Heart right ventricle (tissue), 16 donors: Measurements from ENCODE around the gene YWHAH. TPM values are rescaled to one million over a fixed set of nuclear protein-coding genes. Genes with fewer than 3 reads are reported as not detected.

Source experiments
- ATAC-seq, 8 donors: fragments of 200-7000 bp; cut with Tn5 transposase; one replicate each; pipeline ENCODE4 v1.9.1; 2020; ENCODE audit warnings: mild to moderate bottlenecking in 8 of 8, moderate library complexity in 8 of 8, moderate number of reproducible peaks in 1 of 8
- DNase-seq, 2 donors: peaks; one replicate each; pipeline ENCODE4 v3.0.0-alpha.2; 2020
- H3K27ac ChIP-seq, 10 donors: fragments of 200-600 bp; sonication (generic) in 2 of 10; one replicate each; pipeline versions ENCODE4 v1.5.0 to v1.8.0; 2020 to 2022; ENCODE audit warnings: mild to moderate bottlenecking in 3 of 10
- H3K27me3 ChIP-seq, 7 donors: fragments of 200-600 bp; one replicate each; pipeline ENCODE4 v1.8.0; 2021 to 2022; ENCODE audit warnings: mild to moderate bottlenecking in 2 of 7
- H3K36me3 ChIP-seq, 9 donors: fragments of 200-600 bp; sonication (generic) in 1 of 9; one replicate each; pipeline versions ENCODE4 v1.5.0 to v1.8.0; 2020 to 2022; ENCODE audit warnings: mild to moderate bottlenecking in 2 of 9
- H3K4me1 ChIP-seq, 9 donors: fragments of 200-600 bp; sonication (generic) in 1 of 9; one replicate each; pipeline versions ENCODE4 v1.5.0 to v1.8.0; 2020 to 2022; ENCODE audit warnings: mild to moderate bottlenecking in 4 of 9
- H3K4me3 ChIP-seq, 10 donors: fragments of 200-600 bp; sonication (generic) in 2 of 10; one replicate each; pipeline versions ENCODE4 v1.5.0 to v1.8.0; 2020 to 2022; ENCODE audit warnings: mild to moderate bottlenecking in 7 of 10, moderate library complexity in 2 of 10
- H3K9me3 ChIP-seq, 11 donors: fragments of 200-600 bp in 10 of 11; sonication (generic) in 2 of 11; one replicate each; pipeline versions ENCODE4 v1.5.0 to v1.8.0; 2013 to 2022; ENCODE audit warnings: mild to moderate bottlenecking in 2 of 11, control low read depth in 1 of 11, moderate library complexity in 1 of 11
- CTCF ChIP-seq, 9 donors: fragments of 200-600 bp; sonication (generic) in 2 of 9; IDR thresholded peaks; one replicate each; pipeline versions ENCODE4 v1.5.0 to v1.8.0; 2021 to 2022; ENCODE audit warnings: antibody characterized with exemption in 9 of 9, mild to moderate bottlenecking in 5 of 9, moderate library complexity in 1 of 9
- WGBS, 2 donors: extraction: QIAGEN DNeasy Blood & Tissue Kit; methylation state at CpG; one replicate each; pipeline ENCODE4 v1.1.7; 2013; ENCODE audit warnings: inconsistent platforms in 1 of 2; 5-methylcytosine and 5-hydroxymethylcytosine counted together
- intact Hi-C, 10 donors: fragments of 100-400 bp; cut with DNase I; formaldehyde crosslinking; loops; one replicate each; pipeline versions ENCODE4 v1.11.1 to v1.14.2; 2022
- polyA plus RNA-seq, 2 donors: library from polyadenylated mRNA; stranded (reverse); fragments of 200-250 nt; gene quantifications; one replicate each; pipeline ENCODE4 v1.2.3, GENCODE V29; 2013
- total RNA-seq, 10 donors: library from RNA; stranded (reverse); fragmentation: NEBNext Ultra II Directional in 3 of 10; extraction: Animal tissue kit (Norgen Biotek cat#: 25700) in 3 of 10; gene quantifications; one replicate each; pipeline versions ENCODE4 v1.2.1 to v1.2.4, GENCODE V29; 2021 to 2023
- donor health status: Arrhythmogenic right ventricular cardiomyopathy.
- donor health status: ischemic (EF 13 %, LVEDD 7.1; RV severe dilation, severe dysfunction).
- donor health status: healthy with polysubstance abuse.
- donor health status: DM: no; HTN: yes; CAD: no.
- donor health status: DM: no; HTN: no; CAD: no.
- donor health status: ischemic (EF 25% LVEDD 6.9; RV normal size, moderate dysfunction).
- donor health status: ischemic (EF 25% LVEDD 5.7; RV mildly dilated, moderate dysfunction).
- donor health status: healthy.
- donor health status: DM: yes; HTN: yes; CAD: no.
- donor health status: Ischemic cardiomyopathy.
- donor health status: ischemic (EF 35%, LVEDD 5.7; RV mildly dilated, moderate dysfunction).
- donor health status: nonischemic (EF 11% LVEDD 7.7; RV severe dilation, severe dysfunction).
- donor health status: DM: yes; HTN: yes; CAD: no.
- donor health status: PGD.
- donor health status: ischemic (EF 29% LVEDD 5.4; RV normal size, mild dysfunction).
- donor health status: nonischemic (EF 23%, LVEDD 6.1; RV moderate dilation, normal function).

Gene YWHAH
- total and polyA plus RNA-seq, 12 donors: 38.8 to 115 (median 75.8) TPM

DNA sequence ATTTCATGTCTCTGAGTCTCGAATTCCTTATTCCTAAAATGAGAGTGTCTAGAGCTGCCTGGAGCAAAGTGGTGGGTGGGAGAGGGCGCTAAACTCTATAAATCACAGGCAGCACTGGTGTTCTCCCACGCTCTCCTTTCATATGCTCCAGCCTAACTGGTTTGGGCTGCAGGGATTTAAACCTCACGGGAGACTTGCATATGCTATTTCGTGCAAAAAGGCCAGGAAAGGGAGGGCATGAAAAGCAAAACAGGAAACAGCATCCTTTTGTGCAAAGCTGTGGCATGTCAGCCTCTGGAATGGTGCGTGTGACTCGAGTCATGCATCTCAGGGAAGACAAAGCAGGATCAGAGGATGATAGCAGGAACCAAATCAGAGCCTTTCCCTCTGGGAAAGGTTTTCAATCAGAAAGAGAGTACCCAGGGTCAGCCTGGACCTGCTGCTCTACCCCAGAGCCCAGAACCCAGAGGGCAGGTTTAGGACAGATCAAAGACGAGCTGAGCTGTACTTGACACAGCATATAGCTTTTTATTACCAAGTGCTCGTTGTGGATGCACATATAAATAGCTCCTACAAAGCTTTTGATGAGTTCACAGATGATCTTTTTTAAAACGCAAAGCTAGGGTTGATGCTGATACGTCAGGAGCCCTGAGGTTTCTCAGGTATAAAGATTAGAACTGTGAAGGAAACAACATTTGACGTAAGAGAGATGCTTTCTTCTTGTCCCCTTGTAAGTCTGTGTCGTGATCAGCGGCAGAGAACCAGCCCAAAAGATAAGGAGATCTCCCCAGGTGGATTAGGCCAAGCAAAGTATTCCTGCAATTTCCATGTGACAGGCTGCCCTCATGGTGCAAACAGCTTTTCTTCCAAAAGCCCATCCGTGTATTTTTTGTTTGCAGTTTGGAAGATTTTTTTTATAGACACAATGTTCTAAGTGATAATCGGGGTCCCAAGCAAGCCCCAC, 46.2 kb upstream of the YWHAH start:
- Histone ChIP-seq H3K9me3 (no peaks in the 10 kb centered on the region), H3K27ac (no peak overlapping the region), H3K36me3 (peaks cover 0 to 87% (median 15%) of the 10 kb centered on the region in 9 donors), H3K27me3 (no peaks in the 10 kb centered on the region), H3K4me1 (no peaks in the 10 kb centered on the region), H3K4me3 (no peak overlapping the region)
- no peak for ATAC-seq
- TF ChIP-seq CTCF (IDR thresholded peaks at IDR 0.05): no peak
- intact Hi-C loops: no loop called here
- DNase-seq: no peak
- WGBS, 2 donors: 73 to 78% methylated on average over 16 of the region's 16 CpGs

DNA sequence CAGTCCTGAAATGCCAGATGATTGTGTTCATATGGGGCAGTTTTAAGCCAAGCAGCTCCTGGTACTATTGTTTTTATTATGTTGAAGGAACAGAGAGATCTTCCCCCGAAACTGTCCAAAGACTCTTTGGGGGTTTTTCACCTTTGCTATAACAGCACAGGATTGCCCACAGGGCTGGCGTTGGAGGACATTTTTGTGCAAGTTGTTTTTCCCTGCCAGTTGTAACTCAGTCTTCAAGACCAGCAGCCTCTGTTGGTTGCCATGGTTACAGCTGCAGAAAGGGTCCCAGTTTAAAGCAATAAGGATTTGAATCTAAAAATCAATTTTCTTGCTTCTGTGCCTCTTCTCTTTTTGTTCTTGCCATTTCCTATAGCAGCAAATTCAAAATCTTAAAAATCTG, 45.4 kb upstream of the YWHAH start:
- intact Hi-C loops: no loop called here
- WGBS, 2 donors: 83 to 91% methylated on average over 2 of the region's 2 CpGs
- no peaks in the 10 kb centered on the region for H3K27me3 ChIP-seq
- H3K4me1 ChIP-seq: no peaks in the 10 kb centered on the region
- H3K4me3 ChIP-seq: no peak overlapping the region
- no peak for DNase-seq
- TF ChIP-seq CTCF (IDR thresholded peaks at IDR 0.05): no peak
- H3K9me3 ChIP-seq: no peaks in the 10 kb centered on the region
- peaks cover 0 to 82% (median 15%) of the 10 kb centered on the region in 9 donors for H3K36me3 ChIP-seq
- H3K27ac ChIP-seq: no peak overlapping the region
- ATAC-seq: no peak

GRCh38 chr22:31899669-31900068, 44.7 kb upstream of the YWHAH start:
- no peak overlapping the region for H3K27ac ChIP-seq
- H3K4me3 ChIP-seq: no peak overlapping the region
- H3K9me3 ChIP-seq: no peaks in the 10 kb centered on the region
- H3K36me3 ChIP-seq: peaks cover 0 to 82% (median 15%) of the 10 kb centered on the region in 9 donors
- no peaks in the 10 kb centered on the region for H3K4me1 ChIP-seq
- intact Hi-C loops: no loop called here
- WGBS, 2 donors: 93 to 95% methylated on average over 4 of the region's 4 CpGs
- no peak for TF ChIP-seq CTCF (IDR thresholded peaks at IDR 0.05)
- no peak for DNase-seq
- ATAC-seq: no peak
- no peaks in the 10 kb centered on the region for H3K27me3 ChIP-seq

GRCh38 chr22:31901388-31902137, 42.8 kb upstream of the YWHAH start:
- no peaks in the 10 kb centered on the region for H3K4me1 ChIP-seq
- H3K27ac ChIP-seq: no peak overlapping the region
- H3K9me3 ChIP-seq: no peaks in the 10 kb centered on the region
- no peak overlapping the region for H3K4me3 ChIP-seq
- WGBS, 2 donors: 82 to 87% methylated on average over 6 of the region's 6 CpGs
- no peaks in the 10 kb centered on the region for H3K27me3 ChIP-seq
- ATAC-seq (peak in 1 of 8 donors; percentile 12), DNase-seq (no peak)
- peaks cover 0 to 85% (median 17%) of the 10 kb centered on the region in 9 donors for H3K36me3 ChIP-seq
- intact Hi-C loops: no loop called here
- TF ChIP-seq CTCF (IDR thresholded peaks at IDR 0.05): no peak
